Measurements from ENCODE around the gene PRAC1.

The PRAC1 gene

DNA sequence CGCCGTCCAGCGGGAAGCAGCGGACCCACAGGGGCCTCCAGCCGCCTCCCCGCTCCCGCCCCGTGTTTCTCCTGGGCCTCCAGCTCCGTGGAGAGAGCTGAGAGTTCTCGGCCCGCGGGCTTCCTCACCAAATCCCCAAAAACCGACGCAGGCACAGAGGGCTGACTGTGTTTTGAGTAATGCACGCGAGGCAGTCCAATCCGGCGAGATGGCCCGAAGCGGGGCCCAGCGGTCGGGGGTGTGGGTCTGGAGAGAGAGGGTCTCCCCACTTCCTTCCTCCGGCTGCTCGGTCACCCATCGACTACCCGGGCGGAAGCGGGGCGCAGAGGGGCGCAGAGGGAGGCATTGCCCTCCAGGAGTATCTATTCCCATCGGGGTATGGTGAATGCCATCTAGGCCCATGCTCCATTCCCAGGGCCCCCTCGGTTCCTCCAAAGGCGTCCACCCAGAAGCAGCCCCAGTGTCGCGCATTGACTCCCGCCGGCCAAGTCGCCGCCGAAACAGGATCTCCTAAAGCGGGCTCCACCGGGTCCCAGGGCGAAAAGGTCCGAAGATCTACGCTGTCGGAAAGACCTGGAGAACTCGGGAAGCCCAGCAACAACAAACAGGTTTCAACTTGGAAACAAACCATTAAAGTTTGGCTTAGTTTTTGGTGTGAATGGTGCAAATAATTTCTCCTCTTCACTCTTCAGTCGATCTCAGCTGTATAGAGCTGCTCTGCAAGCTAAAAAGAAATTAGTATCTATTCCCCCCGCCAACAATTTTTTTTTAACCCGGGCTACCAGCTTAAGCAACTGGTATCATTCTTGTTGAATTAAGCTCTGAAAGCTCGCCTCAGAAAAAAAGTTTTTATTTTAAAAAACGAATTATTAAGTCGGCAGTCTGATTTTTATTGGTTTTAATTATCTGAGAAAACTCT, 25.4 kb upstream of the PRAC1 start:
- DNase-seq (ENCODE audit: low read depth), result no peak

DNA sequence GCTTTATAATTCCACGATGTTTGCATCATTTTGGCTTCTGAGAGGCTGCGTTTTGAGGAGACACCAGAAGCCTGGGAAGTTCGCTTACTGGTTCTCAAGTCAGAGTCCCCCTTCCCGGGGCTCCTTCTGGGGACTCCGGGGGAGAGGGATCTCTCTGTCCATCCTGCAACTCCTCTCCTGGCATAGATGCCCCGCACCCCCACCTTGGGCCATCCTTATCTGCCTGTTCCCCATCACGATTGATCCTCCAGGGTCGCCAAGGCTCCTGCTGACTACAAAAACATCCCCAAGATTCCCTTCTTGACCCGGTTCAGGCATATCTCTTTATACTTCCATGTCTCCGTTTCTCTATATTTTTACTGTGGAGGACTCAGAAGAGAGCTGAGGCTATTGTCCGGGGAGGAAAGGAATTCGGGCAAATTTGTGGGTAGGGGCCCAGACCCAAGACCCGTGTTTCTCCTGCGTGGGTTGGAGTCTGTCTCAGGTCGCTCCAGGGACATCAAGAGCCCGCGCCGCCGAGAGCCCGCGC, 24.7 kb upstream of the PRAC1 start:
- no peak for DNase-seq (ENCODE audit: low read depth)

DNA sequence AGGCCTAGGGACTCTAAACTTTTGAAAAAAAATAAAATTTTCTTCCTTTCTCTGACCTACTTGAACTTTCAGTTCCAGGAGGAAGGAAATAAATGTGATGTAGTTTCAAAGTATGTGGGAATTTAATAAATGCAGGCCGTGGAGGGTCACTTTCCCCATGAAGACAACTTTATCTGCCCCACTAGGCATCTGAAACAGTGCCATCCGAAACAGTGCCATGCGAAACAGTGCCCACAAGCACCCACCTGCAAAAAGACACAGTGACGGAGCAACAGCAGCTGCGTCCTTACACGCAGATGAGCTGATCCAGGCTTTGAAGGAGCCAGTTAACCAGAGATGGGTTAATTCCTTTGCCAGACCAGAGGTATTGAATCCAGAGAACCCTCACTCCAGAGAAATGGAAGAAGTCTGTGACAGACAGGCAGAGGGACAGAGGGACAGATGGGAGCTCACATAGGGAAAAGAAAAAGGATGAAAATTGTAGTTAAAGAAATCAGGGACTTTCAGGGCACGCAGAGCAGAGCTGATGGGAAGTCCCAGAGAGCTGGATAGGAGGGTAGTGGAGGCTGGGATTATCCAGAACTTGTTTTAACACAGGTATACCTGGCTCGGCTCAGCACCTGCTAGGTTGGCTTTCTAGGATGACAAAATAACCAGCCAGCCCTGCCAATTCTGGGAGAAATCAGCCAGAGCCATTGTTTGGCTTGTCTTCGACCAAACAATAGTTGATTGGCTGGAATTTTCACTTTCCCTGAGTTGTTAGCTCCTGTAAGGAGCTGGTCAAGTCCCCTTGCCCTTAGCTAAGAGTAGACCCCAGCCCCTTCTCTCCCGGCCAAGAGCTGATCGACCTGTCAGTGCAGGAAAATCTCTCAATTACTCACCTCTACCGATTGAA, 23.3 kb upstream of the PRAC1 start:
- no peak for DNase-seq (ENCODE audit: low read depth)

GRCh38 chr17:48740537-48740936, 18.2 kb upstream of the PRAC1 start:
- DNase-seq (ENCODE audit: low read depth), result no peak

DNA sequence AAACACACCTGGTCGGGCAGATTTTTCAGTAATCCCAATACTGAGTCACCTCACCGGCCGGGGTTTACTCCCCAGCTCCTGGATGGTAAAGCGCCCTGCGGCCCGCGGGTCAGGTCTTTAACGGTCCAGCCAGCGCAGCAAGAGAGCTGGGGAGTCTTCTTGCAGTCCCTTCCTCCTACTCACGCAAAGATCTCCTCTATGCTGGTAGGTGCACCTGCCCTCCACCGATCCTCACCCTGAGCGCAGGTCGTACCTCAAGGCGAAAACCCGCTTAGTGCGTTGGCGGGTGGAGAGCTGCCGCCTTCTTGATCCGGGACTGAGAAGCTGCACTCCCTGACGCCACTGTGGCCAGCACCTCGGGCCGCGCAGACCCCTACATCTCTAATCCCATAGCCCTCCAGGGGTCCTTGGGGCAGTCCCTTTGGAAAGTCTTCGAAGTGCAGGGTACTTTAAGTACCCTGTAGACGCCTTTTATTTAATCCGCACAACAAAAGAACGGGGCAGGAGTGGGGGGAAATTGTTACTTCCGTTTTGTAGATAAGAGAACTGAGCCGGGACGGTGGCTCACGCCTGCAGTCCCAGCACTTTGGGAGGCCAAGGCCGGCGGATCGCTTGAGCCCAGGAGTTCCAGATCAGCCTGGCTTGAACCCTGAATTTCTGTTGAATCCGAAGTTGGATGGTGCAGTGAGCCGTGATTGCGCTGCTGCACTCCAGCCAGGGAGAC, 16.6 kb upstream of the PRAC1 start:
- DNase-seq (ENCODE audit: low read depth), result no peak

DNA sequence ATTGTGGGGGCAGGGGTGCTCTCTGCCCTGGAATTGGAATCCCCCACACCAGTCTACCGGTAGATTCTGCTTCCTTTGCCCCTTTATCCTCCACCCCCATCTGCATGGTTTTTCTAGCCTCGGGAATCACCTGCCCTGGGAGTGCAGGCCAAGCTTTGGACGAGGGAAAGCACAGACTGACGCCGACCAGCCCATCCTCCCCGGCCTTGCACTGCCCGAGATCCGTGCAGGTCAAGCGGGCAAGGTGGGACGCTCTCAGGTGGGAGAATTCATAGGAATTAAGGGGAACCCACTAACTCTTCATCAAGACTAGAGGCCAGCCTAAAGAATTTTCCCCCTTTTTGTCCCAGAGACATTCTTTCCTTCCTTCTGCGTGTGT, 16.1 kb upstream of the PRAC1 start:
- no peak for DNase-seq (ENCODE audit: low read depth)

- DNase-seq (ENCODE audit: low read depth), result no peak
Measured at GRCh38 chr17:48737330-48738043, 15.2 kb upstream of the PRAC1 start.

DNA sequence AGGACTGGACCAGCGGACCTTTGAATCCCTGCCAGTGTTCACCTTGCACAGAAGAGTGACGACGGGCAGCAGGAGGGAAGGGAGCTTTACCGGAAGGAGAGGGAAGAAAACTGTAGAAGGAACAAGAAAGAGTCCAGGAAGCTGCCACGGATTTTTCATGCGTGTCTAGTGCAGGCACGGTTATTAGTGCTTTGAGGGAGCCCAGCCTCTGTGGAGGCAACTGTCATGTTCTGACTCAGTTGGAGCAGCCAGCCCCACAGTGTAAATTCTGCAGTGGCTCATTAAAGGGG, 12.7 kb upstream of the PRAC1 start:
- no peak for DNase-seq (ENCODE audit: low read depth)

DNA sequence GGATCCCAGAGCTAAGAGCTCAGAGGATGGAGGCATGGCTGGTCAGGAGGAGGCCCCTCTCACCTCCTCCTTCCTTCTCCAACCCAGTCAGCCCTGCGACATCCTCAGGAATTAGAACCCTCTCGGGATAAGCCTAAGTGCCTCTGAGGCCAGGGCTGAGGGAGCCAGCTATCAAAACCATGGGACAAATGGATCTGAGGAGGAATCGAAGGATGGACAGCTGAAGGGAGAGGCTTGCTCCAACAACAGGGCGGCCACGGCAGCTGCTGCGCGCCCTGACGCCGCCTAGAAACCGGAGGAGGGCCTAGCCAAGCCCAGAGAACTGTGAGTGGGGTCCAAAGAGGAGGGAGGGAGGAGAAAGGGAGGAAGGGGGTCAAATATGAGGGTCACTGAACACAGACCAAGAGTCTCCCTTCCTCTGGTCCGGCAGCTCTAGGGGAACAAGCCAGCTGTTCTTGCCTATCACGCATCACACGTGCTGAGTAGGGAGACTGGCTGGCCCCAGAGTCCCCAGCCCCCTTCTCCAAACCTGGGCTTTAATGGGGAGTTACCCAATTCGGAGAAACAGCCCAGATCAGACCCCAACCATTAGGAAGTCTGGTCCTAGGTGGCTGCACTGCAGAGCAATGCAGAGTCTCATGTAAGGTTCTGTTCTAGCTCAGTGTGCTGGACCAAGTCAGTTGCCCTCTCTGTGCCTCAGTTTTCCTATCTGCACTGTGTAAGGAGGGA, 12.2 kb upstream of the PRAC1 start:
- no peak for DNase-seq (ENCODE audit: low read depth)

DNA sequence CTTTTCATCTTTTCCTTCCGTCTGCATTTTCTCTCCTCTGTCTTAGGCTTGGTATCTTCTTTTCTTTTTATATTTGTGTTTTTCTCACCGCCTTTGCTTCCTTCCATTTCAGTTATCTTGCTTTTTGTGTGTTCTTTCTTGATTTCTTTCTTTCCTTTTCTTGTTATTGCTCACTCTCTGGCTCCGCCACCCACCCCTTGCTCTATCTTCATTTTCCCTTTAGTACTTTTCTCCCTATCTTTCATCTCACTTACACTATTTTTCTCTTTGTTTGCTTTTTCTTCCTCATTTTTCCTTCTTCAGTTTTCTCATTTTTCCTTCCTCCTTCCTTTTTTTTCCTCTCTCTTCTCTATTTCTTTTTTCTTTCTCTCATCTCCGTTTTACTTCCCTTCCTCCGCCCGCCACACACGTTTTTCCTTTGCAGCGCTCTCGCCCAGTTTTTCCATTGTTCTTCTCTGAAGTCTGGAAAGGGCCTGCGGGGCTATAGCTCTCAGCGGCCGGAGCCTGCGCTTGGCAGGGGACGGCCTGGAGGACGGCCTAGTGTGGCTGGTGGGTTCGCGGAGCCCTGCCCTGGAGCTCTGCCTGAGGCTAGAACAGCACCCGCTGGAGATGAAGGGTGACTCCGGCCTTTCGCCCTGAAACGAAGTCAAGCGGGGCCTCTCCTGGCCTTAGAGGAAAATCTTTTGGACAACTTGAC, 11.5 kb upstream of the PRAC1 start:
- no peak for DNase-seq (ENCODE audit: low read depth)

- no peak for DNase-seq (ENCODE audit: low read depth)
Measured at GRCh38 chr17:48732688-48733629, 10.6 kb upstream of the PRAC1 start.

GRCh38 chr17:48731355-48731754, 9.0 kb upstream of the PRAC1 start:
- DNase-seq (ENCODE audit: low read depth), result no peak

DNA sequence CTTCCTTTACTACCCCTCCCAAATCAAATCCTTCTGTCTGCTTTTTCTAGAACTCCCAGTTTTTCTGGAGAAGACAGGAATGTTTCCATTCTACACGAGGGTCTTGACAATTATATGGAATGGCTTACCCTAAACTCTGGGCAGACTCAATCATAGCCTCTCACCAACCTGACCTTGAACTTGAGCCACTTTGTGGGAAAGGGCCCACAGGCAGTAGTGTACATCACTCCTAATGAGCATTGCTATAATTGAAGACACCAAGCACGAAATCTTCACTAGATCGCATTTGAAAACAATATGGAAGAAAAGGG, 7.9 kb upstream of the PRAC1 start:
- DNase-seq (ENCODE audit: low read depth), result no peak

DNA sequence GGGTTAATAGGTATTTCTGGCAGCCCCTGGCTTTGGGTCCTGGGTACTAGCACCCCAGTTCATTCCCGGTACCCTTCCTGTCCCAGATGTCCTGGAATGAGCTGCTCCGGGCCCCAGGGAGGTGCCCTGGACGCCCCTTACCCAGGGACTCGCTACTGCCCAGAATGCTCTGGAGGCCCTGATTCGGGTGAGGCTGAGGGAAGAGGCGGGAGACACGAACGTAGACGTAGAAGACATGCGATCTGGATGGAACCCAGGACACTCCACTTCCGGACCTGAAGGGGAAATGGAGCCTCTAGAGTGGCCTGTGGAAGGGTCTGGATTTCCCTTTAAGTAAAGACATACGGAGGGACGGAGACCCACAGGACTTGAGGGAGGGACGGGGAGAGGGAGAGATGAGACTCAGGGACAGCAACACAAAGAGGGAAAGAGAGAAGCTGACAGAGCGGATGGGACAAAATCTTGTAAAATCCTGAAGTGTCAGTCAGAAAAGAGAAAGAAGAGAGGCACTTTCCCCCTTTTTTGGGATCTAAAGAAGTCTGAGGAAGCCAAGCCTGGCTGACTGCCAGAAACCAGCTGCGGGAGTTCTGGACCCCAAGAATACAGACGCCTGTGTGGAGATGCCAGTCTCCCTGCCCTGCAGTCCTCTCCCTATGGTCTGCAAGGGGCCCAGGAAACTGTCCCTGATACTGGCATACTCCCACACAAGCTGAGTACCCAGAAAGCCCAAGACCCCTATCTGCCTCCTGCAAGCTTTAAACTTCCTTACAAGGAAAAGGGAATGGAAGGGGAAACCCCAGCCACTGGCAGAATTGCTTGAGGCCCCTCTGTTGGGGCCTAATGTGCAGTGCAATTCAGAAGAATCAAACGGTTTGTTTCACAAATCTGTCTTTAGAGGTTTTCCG, 7.3 kb upstream of the PRAC1 start:
- DNase-seq (ENCODE audit: low read depth), result no peak

DNA sequence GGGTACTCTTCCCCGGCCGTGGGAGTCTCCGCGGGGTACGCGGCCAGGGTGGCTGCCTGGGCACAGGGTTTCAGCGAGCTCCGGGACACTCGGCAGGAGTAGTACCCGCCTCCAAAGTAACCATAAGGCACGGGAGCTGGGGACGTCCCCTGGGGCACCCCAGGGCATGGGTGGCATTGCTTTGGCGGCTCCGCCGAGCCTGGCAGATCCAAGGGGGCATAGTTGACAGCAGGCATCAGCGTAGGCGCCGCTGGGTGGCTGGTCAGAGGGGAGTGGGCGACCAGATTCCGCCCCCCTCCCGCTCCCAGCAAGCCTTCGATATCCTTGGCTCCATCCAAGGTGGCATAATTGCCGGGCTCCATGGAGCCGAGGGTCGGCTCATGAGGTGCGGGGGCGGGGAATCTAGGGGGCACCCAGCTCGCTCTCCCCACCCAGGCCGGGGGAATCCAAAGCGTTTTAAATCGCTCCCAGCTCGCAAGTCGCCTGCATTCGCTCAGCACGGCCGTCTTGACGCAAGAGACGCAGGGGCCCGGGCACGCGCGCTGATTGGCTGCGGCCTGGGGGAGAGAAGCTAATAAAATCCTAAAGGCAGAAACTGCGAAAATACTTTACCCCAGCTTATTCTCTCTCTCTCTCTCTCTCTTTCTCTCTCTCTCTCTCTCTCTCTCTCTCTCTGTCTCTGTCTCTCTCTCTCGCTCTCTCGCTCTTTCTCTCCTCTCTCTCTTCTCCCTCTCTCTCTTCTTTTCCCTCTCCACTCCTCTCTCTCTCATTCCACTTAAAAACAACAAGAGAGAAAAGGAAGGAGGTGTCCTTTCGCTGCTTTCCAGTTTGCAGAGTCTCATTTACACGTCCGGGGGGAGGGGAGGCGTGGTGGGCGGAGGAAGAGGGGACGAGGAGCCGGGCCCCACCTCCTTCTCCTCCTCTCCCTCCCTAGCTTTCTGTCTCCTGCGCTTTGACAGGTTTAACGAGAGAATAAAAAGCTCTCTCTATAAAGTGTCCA, 6.2 kb upstream of the PRAC1 start, which contains the start of gene HOXB13:
TSS of gene HOXB13 (minus strand) at position 519 of the 1,000 bp plus-strand sequence. CDS start at position 362, 157 bp downstream.
- DNase-seq (ENCODE audit: low read depth), result no peak

- no peak for DNase-seq (ENCODE audit: low read depth)
Measured at GRCh38 chr17:48727415-48728175, 5.3 kb upstream of the PRAC1 start.

Measured in stimulated activated CD4-positive, alpha-beta T cell treated with anti-CD3 and anti-CD28 coated beads, Interleukin-2, amount 100 ng/mL, for 4 hours (primary cell).